Astrocyte (in vitro differentiated cells and primary cell): ENCODE measurements around the gene RAB11FIP5. TPM values are rescaled to one million over a fixed set of nuclear protein-coding genes. Genes with fewer than 3 reads are reported as not detected.
"Not testable (repeated sequence)": the region's sequence is repeated elsewhere in the genome, so short reads cannot be mapped to it uniquely, and the experiment has no call there.

ENCODE experiments used
- DNase-seq: peaks from one replicate; pipeline ENCODE4 v3.0.0-alpha.2; 2010; ENCODE audit warnings: low read depth
- FAIRE-seq: peaks from 2 replicates; lab custom pipeline; 2011; peaks lifted over from hg19 to GRCh38; lab: Jason Lieb, UNC
- H2AFZ ChIP-seq: 2 replicates; pipeline ENCODE4 v1.6.0; 2012; ENCODE audit warnings: low read depth, low read length, inconsistent platforms
- H3K27ac ChIP-seq: 2 replicates; pipeline ENCODE4 v1.5.1; 2011; ENCODE audit warnings: low read depth, low read length, inconsistent platforms
- H3K27me3 ChIP-seq: 2 replicates; pipeline ENCODE4 v1.6.0; 2011; ENCODE audit warnings: low read length, inconsistent platforms; ENCODE audit not compliant: insufficient read depth
- H3K36me3 ChIP-seq: 2 replicates; pipeline ENCODE4 v1.5.1; 2011; ENCODE audit warnings: low read length, inconsistent platforms; ENCODE audit not compliant: insufficient read depth
- H3K4me1 ChIP-seq: 2 replicates; pipeline ENCODE4 v1.5.1; 2011; ENCODE audit warnings: low read length, inconsistent platforms; ENCODE audit not compliant: insufficient read depth
- H3K4me2 ChIP-seq: 2 replicates; pipeline ENCODE4 v1.6.0; 2012; ENCODE audit warnings: low read length, inconsistent platforms
- H3K4me3 ChIP-seq: 2 replicates; pipeline ENCODE4 v1.5.1; 2011; ENCODE audit warnings: low read depth, mild to moderate bottlenecking, low read length, inconsistent platforms; ENCODE audit not compliant: insufficient read depth
- H3K79me2 ChIP-seq: 2 replicates; pipeline ENCODE4 v1.6.0; 2012; ENCODE audit warnings: mild to moderate bottlenecking, low read length, inconsistent platforms; ENCODE audit not compliant: insufficient read depth
- H3K9ac ChIP-seq: 2 replicates; pipeline ENCODE4 v1.6.0; 2012; ENCODE audit warnings: mild to moderate bottlenecking, low read length, inconsistent platforms
- H3K9me3 ChIP-seq: 2 replicates; pipeline ENCODE4 v1.5.1; 2012; ENCODE audit warnings: low read depth, mild to moderate bottlenecking, low read length, inconsistent platforms; ENCODE audit not compliant: insufficient read depth
- H4K20me1 ChIP-seq: 2 replicates; pipeline ENCODE4 v1.6.0; 2012; ENCODE audit warnings: low read length, inconsistent platforms; ENCODE audit not compliant: insufficient read depth
- H3K27ac Mint-ChIP-seq: one replicate; pipeline ENCODE4 v1.8.0; 2021; ENCODE audit warnings: mild to moderate bottlenecking, mixed read lengths; ENCODE audit not compliant: unreplicated experiment
- H3K27me3 Mint-ChIP-seq: one replicate; pipeline ENCODE4 v1.8.0; 2021; ENCODE audit warnings: low read depth, mixed read lengths; ENCODE audit not compliant: unreplicated experiment
- H3K36me3 Mint-ChIP-seq: one replicate; pipeline ENCODE4 v1.8.0; 2021; ENCODE audit warnings: low read depth, mixed read lengths; ENCODE audit not compliant: unreplicated experiment
- H3K4me1 Mint-ChIP-seq: one replicate; pipeline ENCODE4 v1.8.0; 2021; ENCODE audit warnings: low read depth, mixed read lengths; ENCODE audit not compliant: unreplicated experiment
- H3K4me3 Mint-ChIP-seq: one replicate; pipeline ENCODE4 v1.8.0; 2021; ENCODE audit warnings: mild to moderate bottlenecking, moderate library complexity, mixed read lengths; ENCODE audit not compliant: unreplicated experiment
- H3K9me3 Mint-ChIP-seq: one replicate; pipeline ENCODE4 v1.8.0; 2021; ENCODE audit warnings: mild to moderate bottlenecking, mixed read lengths; ENCODE audit not compliant: unreplicated experiment
- CTCF ChIP-seq: IDR thresholded peaks from 2 replicates; pipeline ENCODE4 v1.5.1; 2011; ENCODE audit warnings: low read depth, mild to moderate bottlenecking, inconsistent platforms, low read length, moderate library complexity; ENCODE audit not compliant: insufficient read depth
- EZH2 ChIP-seq: IDR thresholded peaks from 2 replicates; pipeline ENCODE4 v1.6.1; 2012; ENCODE audit warnings: mild to moderate bottlenecking, low read length, inconsistent platforms; ENCODE audit not compliant: insufficient read depth
- total RNA-seq: library from RNA; stranded (reverse); gene quantifications from 2 replicates; pipeline ENCODE4 v1.2.1, GENCODE V29; 2021

Gene RAB11FIP5
- total RNA-seq, 1 donor from 2014 or later = 56.0 TPM

GRCh38 chr2:73100956-73101355 lies 11.8 kb downstream of the RAB11FIP5 start:
- Histone ChIP-seq H3K9me3 (no peaks in the 10 kb centered on the region), H3K27me3 (no peaks in the 10 kb centered on the region), H3K4me2 (no peak overlapping the region), H3K9ac (no peak overlapping the region), H3K4me3 (no peak overlapping the region), H4K20me1 (peaks cover 94% of the 10 kb centered on the region), H3K36me3 (no peaks in the 10 kb centered on the region), H3K27ac (no peak overlapping the region), H2AFZ (no peak overlapping the region), H3K4me1 (peaks cover 26% of the 10 kb centered on the region), H3K79me2 (peaks cover 90% of the 10 kb centered on the region)
- no peak for TF ChIP-seq CTCF
- no peaks in the 10 kb centered on the region for H3K27me3 Mint-ChIP-seq
- no peak overlapping the region for H3K4me3 Mint-ChIP-seq
- no peak overlapping the region for H3K27ac Mint-ChIP-seq
- DNase-seq = no peak
- H3K36me3 Mint-ChIP-seq = peaks cover 10% of the 10 kb centered on the region
- H3K4me1 Mint-ChIP-seq = peaks cover 25% of the 10 kb centered on the region
- FAIRE-seq = no peak
- no peaks in the 10 kb centered on the region for H3K9me3 Mint-ChIP-seq

DNA sequence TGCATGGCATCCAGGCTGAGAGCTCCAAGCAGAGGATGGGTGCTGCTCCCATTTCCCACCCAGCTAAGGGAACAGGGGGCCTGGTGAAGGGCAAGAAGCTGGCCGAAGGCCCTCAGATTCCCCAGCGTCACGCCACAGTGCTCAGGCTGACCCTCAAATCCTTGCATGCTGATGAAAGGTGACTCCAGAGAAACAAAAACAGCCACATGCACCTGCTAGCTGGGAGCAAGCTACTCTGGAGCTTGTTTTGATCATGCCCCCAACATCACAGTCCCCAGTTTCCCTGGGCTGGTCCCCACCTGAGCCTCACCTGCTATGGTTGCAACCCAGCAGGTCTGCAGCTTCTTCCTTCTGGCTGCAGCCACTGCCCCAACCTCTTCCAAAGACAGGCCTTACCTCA lies 13.3 kb downstream of the RAB11FIP5 start:
- Mint-ChIP-seq H3K36me3 (peaks cover 6% of the 10 kb centered on the region), H3K27me3 (no peaks in the 10 kb centered on the region), H3K27ac (no peak overlapping the region), H3K4me3 (no peak overlapping the region), H3K9me3 (no peaks in the 10 kb centered on the region), H3K4me1 (peaks cover 25% of the 10 kb centered on the region)
- Histone ChIP-seq H3K27ac (no peak overlapping the region), H3K79me2 (peaks cover 91% of the 10 kb centered on the region), H3K36me3 (no peaks in the 10 kb centered on the region), H3K4me2 (no peak overlapping the region), H3K4me3 (no peak overlapping the region), H3K27me3 (no peaks in the 10 kb centered on the region), H2AFZ (no peak overlapping the region), H3K4me1 (peaks cover 22% of the 10 kb centered on the region), H3K9ac (no peak overlapping the region), H3K9me3 (no peaks in the 10 kb centered on the region), H4K20me1 (peaks cover 94% of the 10 kb centered on the region)
- no peak for FAIRE-seq
- no peak for DNase-seq
- TF ChIP-seq EZH2 = no peak
- TF ChIP-seq CTCF = no peak

GRCh38 chr2:73095910-73096309 lies 16.8 kb downstream of the RAB11FIP5 start:
- Mint-ChIP-seq H3K9me3 (no peaks in the 10 kb centered on the region), H3K27me3 (no peaks in the 10 kb centered on the region), H3K4me3 (no peak overlapping the region), H3K27ac (no peak overlapping the region), H3K36me3 (peaks cover 9% of the 10 kb centered on the region), H3K4me1 (peaks cover 25% of the 10 kb centered on the region)
- Histone ChIP-seq H3K27ac (no peak overlapping the region), H3K4me3 (no peak overlapping the region), H3K27me3 (no peaks in the 10 kb centered on the region), H3K36me3 (no peaks in the 10 kb centered on the region), H3K4me1 (peaks cover 6% of the 10 kb centered on the region), H3K9me3 (no peaks in the 10 kb centered on the region), H2AFZ (no peak overlapping the region), H4K20me1 (peaks cover 91% of the 10 kb centered on the region), H3K79me2 (peaks cover 92% of the 10 kb centered on the region), H3K9ac (no peak overlapping the region), H3K4me2 (no peak overlapping the region)
- DNase-seq = no peak
- FAIRE-seq = no peak
- TF ChIP-seq CTCF (no peak), EZH2 (no peak)

DNA sequence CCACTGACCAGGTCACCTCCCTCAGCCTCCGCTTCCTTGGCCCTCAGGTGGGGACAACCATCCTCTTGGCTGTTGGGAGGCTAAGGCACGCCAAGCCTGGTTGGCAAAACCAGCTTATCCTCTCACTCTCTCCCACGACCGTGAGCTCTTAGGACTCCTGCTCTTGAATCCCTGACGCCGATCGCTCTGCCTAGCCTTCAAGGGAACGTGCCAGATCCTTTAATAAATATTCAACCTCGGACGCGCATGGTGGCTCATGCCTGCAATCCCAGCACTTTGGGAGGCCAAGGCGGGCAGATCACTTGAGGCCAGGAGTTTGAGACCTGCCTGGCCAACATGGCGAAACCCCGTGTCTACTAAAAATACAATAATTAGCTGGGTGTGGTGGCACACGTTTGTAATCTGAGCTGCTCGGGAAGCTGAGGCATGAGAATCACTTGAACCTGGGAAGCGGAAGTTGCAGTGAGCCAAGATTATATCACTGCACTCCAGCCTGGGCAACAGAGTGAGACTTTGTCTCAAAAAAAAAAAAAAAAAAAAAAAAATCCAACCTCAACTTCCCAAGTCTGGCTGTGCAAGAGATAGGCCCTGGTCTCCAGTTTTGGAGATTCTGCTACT lies 19.0 kb downstream of the RAB11FIP5 start:
- not testable (repeated sequence) for H3K27me3 Mint-ChIP-seq, H3K9me3 ChIP-seq, H3K27ac ChIP-seq, H3K36me3 ChIP-seq, FAIRE-seq, H3K9ac ChIP-seq, H3K27ac Mint-ChIP-seq, H3K4me2 ChIP-seq, H3K9me3 Mint-ChIP-seq, H3K4me3 ChIP-seq, DNase-seq, H2AFZ ChIP-seq, H3K27me3 ChIP-seq, H3K4me3 Mint-ChIP-seq
- peaks cover 12% of the 10 kb centered on the region for H3K36me3 Mint-ChIP-seq
- peaks cover 28% of the 10 kb centered on the region for H3K4me1 ChIP-seq
- peaks cover 43% of the 10 kb centered on the region for H3K4me1 Mint-ChIP-seq
- H4K20me1 ChIP-seq = peaks cover 86% of the 10 kb centered on the region
- peaks cover 94% of the 10 kb centered on the region for H3K79me2 ChIP-seq
